ENCODE results near the gene UCK1.

DNA sequence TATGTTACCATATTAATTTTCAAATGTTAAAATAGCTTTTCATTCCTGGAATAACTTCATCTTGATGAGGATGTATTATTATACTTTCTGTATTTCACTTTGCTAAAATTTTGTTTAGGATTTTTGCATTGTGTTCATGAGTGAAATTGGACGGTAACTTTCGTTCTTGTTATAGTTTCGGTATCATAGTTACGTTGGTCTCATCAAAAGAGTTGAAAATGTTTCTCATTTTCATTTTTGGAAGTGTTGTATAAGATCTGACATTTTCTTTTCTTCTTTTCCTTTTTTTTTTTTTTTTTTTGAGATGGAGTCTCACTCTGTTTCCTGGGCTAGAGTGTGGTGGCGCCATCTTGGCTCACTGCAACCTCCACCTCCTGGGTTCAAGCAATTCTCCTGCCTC lies 34.3 kb upstream of the UCK1 start:
- TF ChIP-seq, protein P1, sequence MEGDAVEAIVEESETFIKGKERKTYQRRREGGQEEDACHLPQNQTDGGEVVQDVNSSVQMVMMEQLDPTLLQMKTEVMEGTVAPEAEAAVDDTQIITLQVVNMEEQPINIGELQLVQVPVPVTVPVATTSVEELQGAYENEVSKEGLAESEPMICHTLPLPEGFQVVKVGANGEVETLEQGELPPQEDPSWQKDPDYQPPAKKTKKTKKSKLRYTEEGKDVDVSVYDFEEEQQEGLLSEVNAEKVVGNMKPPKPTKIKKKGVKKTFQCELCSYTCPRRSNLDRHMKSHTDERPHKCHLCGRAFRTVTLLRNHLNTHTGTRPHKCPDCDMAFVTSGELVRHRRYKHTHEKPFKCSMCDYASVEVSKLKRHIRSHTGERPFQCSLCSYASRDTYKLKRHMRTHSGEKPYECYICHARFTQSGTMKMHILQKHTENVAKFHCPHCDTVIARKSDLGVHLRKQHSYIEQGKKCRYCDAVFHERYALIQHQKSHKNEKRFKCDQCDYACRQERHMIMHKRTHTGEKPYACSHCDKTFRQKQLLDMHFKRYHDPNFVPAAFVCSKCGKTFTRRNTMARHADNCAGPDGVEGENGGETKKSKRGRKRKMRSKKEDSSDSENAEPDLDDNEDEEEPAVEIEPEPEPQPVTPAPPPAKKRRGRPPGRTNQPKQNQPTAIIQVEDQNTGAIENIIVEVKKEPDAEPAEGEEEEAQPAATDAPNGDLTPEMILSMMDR (IDR thresholded peaks at IDR 0.05; ENCODE audit: low read depth, low read length) = no peak
- no peak for TF ChIP-seq EZH2phosphoT487 (IDR thresholded peaks at IDR 0.05; ENCODE audit: low read depth)

All from OCI-LY3 (cell line).